ENCODE data around the gene IRF2BP1. TPM values are rescaled to one million over a fixed set of nuclear protein-coding genes. Genes with fewer than 3 reads are reported as not detected.
A peak's percentile ranks its signal among the peaks of the same experiment; 100 is the strongest.

IRF2BP1 gene
- polyA plus RNA-seq, 2 of the 4 experiments (the other 2 are of a cell fraction): 10.9 to 23.1 TPM

GRCh38 chr19:45863840-45864628, 21.9 kb downstream of the IRF2BP1 start, which contains the start of gene FOXA3 (continued):
- TF ChIP-seq BCL3 (IDR thresholded peaks at IDR 0.05) (0 out of 3 replicates have a peak, but pooled peaks have one; percentile 33), USF2 (IDR thresholded peaks at IDR 0.05) (no peak), ZC3H11A (IDR thresholded peaks at IDR 0.05) (no peak), NR3C1 (IDR thresholded peaks at IDR 0.05) (no peak), HDAC2 (IDR thresholded peaks at IDR 0.05) (peak; percentile 89), BHLHE40 (IDR thresholded peaks at IDR 0.05; ENCODE audit: low read depth, low read length) (no peak), ATOH8 (CRISPR knock-in tag; IDR thresholded peaks at IDR 0.05; ENCODE audit: low read depth) (no peak), NPAS2 (CRISPR knock-in tag; IDR thresholded peaks at IDR 0.05; ENCODE audit: borderline replicate concordance) (no peak), MAX (IDR thresholded peaks at IDR 0.05) (no peak; the same call in 1 of the 2 replicates), RNF2 (IDR thresholded peaks at IDR 0.05; ENCODE audit: borderline replicate concordance, low read depth) (no peak), HOXB5 (CRISPR knock-in tag; IDR thresholded peaks at IDR 0.05) (no peak), SREBF2 (IDR thresholded peaks at IDR 0.05) (no peak), KDM1A (IDR thresholded peaks at IDR 0.05; ENCODE audit: low read depth) (peak; percentile 94), ZFP36 (IDR thresholded peaks at IDR 0.05; ENCODE audit: borderline replicate concordance, partially characterized antibody) (no peak), CHD2 (IDR thresholded peaks at IDR 0.05; ENCODE audit: low read length, partially characterized antibody) (no peak), HOXB13 (CRISPR knock-in tag; IDR thresholded peaks at IDR 0.05; ENCODE audit: low read depth) (no peak), CHD4 (IDR thresholded peaks at IDR 0.05; ENCODE audit: borderline replicate concordance) (peak; percentile 81), ZSCAN20 (CRISPR knock-in tag; IDR thresholded peaks at IDR 0.05) (no peak), POLR2AphosphoS2 (conservative IDR thresholded peaks at IDR 0.05; ENCODE audit: low read length) (no peak), E2F6 (IDR thresholded peaks at IDR 0.05; ENCODE audit: borderline replicate concordance, low read depth) (no peak; the same call in 1 of the 2 replicates), CTCF (IDR thresholded peaks at IDR 0.05) (peak; percentile 96), TP53 (CRISPR knock-in tag; IDR thresholded peaks at IDR 0.05) (0 out of 2 replicates have a peak, but pooled peaks have one; percentile 14), PBX3 (IDR thresholded peaks at IDR 0.05) (no peak), HEYL (CRISPR knock-in tag; IDR thresholded peaks at IDR 0.05) (no peak), GATA3 (IDR thresholded peaks at IDR 0.05; ENCODE audit: borderline replicate concordance) (no peak), KDM5A (IDR thresholded peaks at IDR 0.05) (no peak), PHF8 (IDR thresholded peaks at IDR 0.05; ENCODE audit: borderline replicate concordance, low read depth) (no peak), NFE2L2 (conservative IDR thresholded peaks at IDR 0.05; ENCODE audit: low read length) (no peak), RAD21 (conservative IDR thresholded peaks at IDR 0.05 in 1 of 2, IDR thresholded peaks at IDR 0.05 in 1 of 2) (peak; percentile 58 to 89; a peak in 4 of 5 replicates), MYC (IDR thresholded peaks at IDR 0.05; ENCODE audit: borderline replicate concordance, low read length) (no peak), POLR2A (IDR thresholded peaks at IDR 0.05; ENCODE audit: low read length) (peak; percentile 28; the same call in 1 of the 2 replicates), JUN (IDR thresholded peaks at IDR 0.05) (peak in 1 of 2 experiments; percentile 48; a peak in 1 of 5 replicates), FOSB (CRISPR knock-in tag; IDR thresholded peaks at IDR 0.05) (no peak), MAFK (IDR thresholded peaks at IDR 0.05; ENCODE audit: partially characterized antibody) (no peak), JUNB (IDR thresholded peaks at IDR 0.05) (no peak), FOXS1 (CRISPR knock-in tag; IDR thresholded peaks at IDR 0.05) (no peak)

All from A549 (cell line).